RPMI7951 (cell line): Measurements from ENCODE around the gene NPTN. TPM values are rescaled to one million over a fixed set of nuclear protein-coding genes. Genes with fewer than 3 reads are reported as not detected.
"Not testable (repeated sequence)": the region's sequence is repeated elsewhere in the genome, so short reads cannot be mapped to it uniquely, and the experiment has no call there.

Experiments used
- DNase-seq: peaks from one replicate; pipeline ENCODE4 v3.0.0-alpha.2; 2012; ENCODE audit warnings: low read depth
- total RNA-seq: library from RNA; depleted of rRNA; stranded (reverse); fragments of >200 nt; shearing (Covaris generic); gene quantifications from 2 replicates; pipeline ENCODE4 v1.2.3, GENCODE V29; 2014

NPTN gene
- total RNA-seq, 1 experiment from 2014 or later, result 161 TPM

- peak; percentile 53 for DNase-seq
Observed at GRCh38 chr15:73601451-73602445, 31.4 kb downstream of the NPTN start.

GRCh38 chr15:73600413-73601335 is 32.5 kb downstream of the NPTN start:
- DNase-seq, result peak; percentile 12

- DNase-seq, result peak; percentile 26
Observed at GRCh38 chr15:73599934-73600333, 33.3 kb downstream of the NPTN start.

- DNase-seq, result no peak
Observed at GRCh38 chr15:73598530-73599160, 34.5 kb downstream of the NPTN start.

GRCh38 chr15:73597036-73597638 is 36.1 kb downstream of the NPTN start:
- no peak for DNase-seq

GRCh38 chr15:73596174-73596573 is 37.0 kb downstream of the NPTN start:
- DNase-seq, result no peak

GRCh38 chr15:73594109-73594508 is 39.1 kb downstream of the NPTN start:
- DNase-seq, result no peak

GRCh38 chr15:73593304-73594074 is 39.7 kb downstream of the NPTN start:
- no peak for DNase-seq

- no peak for DNase-seq
Observed at GRCh38 chr15:73590263-73590662, 42.9 kb downstream of the NPTN start.

- DNase-seq, result no peak
Observed at GRCh38 chr15:73589766-73590165, 43.4 kb downstream of the NPTN start.

- DNase-seq, result no peak
Observed at GRCh38 chr15:73585871-73586654, 47.1 kb downstream of the NPTN start.

- no peak for DNase-seq
Observed at GRCh38 chr15:73584699-73585420, 48.3 kb downstream of the NPTN start.

GRCh38 chr15:73583544-73583943 is 49.6 kb downstream of the NPTN start:
- no peak for DNase-seq

- DNase-seq, result no peak
Observed at GRCh38 chr15:73582851-73583379, 50.3 kb downstream of the NPTN start.

GRCh38 chr15:73578026-73578425 is 55.2 kb downstream of the NPTN start:
- DNase-seq, result no peak

- not testable (repeated sequence) for DNase-seq
Observed at GRCh38 chr15:73577593-73577992, 55.6 kb downstream of the NPTN start.

GRCh38 chr15:73575636-73576247 is 57.4 kb downstream of the NPTN start:
- DNase-seq, result peak; percentile 12

GRCh38 chr15:73573572-73573971 is 59.6 kb downstream of the NPTN start:
- no peak for DNase-seq
